CD4-positive, alpha-beta T cell treated with Interleukin-10 for 1 hour (primary cell): Measurements from ENCODE around the gene YWHAG.
"Not testable (repeated sequence)": the region's sequence is repeated elsewhere in the genome, so short reads cannot be mapped to it uniquely, and the experiment has no call there.

Experiments
- DNase-seq: peaks from one replicate; pipeline ENCODE4 v3.0.0-alpha.2; 2020

YWHAG gene

GRCh38 chr7:76292911-76293310 is 65.9 kb downstream of the YWHAG start:
- DNase-seq = not testable (repeated sequence)

GRCh38 chr7:76292213-76292573 is 66.6 kb downstream of the YWHAG start:
- no peak for DNase-seq

- DNase-seq = peak; percentile 87
Measured at GRCh38 chr7:76291351-76292212, 67.2 kb downstream of the YWHAG start.

GRCh38 chr7:76290847-76291350 is 67.9 kb downstream of the YWHAG start:
- not testable (repeated sequence) for DNase-seq

- no peak for DNase-seq
Measured at GRCh38 chr7:76286842-76287403, 71.9 kb downstream of the YWHAG start.

- no peak for DNase-seq
Measured at GRCh38 chr7:76285604-76286374, 73.0 kb downstream of the YWHAG start.

GRCh38 chr7:76283254-76284159 is 75.3 kb downstream of the YWHAG start:
- DNase-seq = no peak

- peak; percentile 15 for DNase-seq
Measured at GRCh38 chr7:76282344-76283253, 76.2 kb downstream of the YWHAG start.

- DNase-seq = no peak
Measured at GRCh38 chr7:76281706-76282343, 77.0 kb downstream of the YWHAG start.

- DNase-seq = peak; percentile 18
Measured at GRCh38 chr7:76281006-76281705, 77.6 kb downstream of the YWHAG start.

- DNase-seq = no peak
Measured at GRCh38 chr7:76280408-76280807, 78.4 kb downstream of the YWHAG start.

GRCh38 chr7:76278540-76278939 is 80.3 kb downstream of the YWHAG start:
- DNase-seq = no peak
